Upper lobe of right lung (tissue), 1 donor: ENCODE data around the gene EIF3I. TPM values are rescaled to one million over a fixed set of nuclear protein-coding genes. Genes with fewer than 3 reads are reported as not detected.

Experiments used
- ATAC-seq: fragments of 200-7000 bp; cut with Tn5 transposase; one replicate; pipeline ENCODE4 v1.9.1; 2020; ENCODE audit warnings: mild to moderate bottlenecking, moderate library complexity
- DNase-seq: peaks from one replicate; pipeline ENCODE4 v3.0.0-alpha.2; 2020
- H3K27ac ChIP-seq: fragments of 200-600 bp; one replicate; pipeline ENCODE4 v1.8.0; 2022
- H3K27me3 ChIP-seq: fragments of 200-600 bp; one replicate; pipeline ENCODE4 v1.8.0; 2022; ENCODE audit warnings: mild to moderate bottlenecking
- H3K36me3 ChIP-seq: fragments of 200-600 bp; one replicate; pipeline ENCODE4 v1.8.0; 2022
- H3K4me1 ChIP-seq: fragments of 200-600 bp; one replicate; pipeline ENCODE4 v1.8.0; 2022
- H3K4me3 ChIP-seq: fragments of 200-600 bp; one replicate; pipeline ENCODE4 v1.8.0; 2022; ENCODE audit warnings: mild to moderate bottlenecking
- H3K9me3 ChIP-seq: fragments of 200-600 bp; one replicate; pipeline ENCODE4 v1.8.0; 2022
- intact Hi-C: fragments of 100-400 bp; cut with DNase I; formaldehyde crosslinking; loops from one replicate; pipeline ENCODE4 v1.11.0; 2022
- total RNA-seq: library from RNA; stranded (reverse); fragmentation: NEBNext Ultra II Directional; extraction: Animal tissue kit (Norgen Biotek cat#: 25700); gene quantifications from one replicate; pipeline ENCODE4 v1.2.1, GENCODE V29; 2021
- TF ChIP-seq, protein P1 (sequence below): fragments of 200-600 bp; IDR thresholded peaks from one replicate; pipeline ENCODE4 v1.8.0; 2022; ENCODE audit warnings: antibody characterized with exemption
- donor health status: DM: no; HTN: yes; CAD: no; lungs with severe emphysema.

EIF3I gene
- total RNA-seq, 1 donor from 2014 or later, result 116 TPM

DNA sequence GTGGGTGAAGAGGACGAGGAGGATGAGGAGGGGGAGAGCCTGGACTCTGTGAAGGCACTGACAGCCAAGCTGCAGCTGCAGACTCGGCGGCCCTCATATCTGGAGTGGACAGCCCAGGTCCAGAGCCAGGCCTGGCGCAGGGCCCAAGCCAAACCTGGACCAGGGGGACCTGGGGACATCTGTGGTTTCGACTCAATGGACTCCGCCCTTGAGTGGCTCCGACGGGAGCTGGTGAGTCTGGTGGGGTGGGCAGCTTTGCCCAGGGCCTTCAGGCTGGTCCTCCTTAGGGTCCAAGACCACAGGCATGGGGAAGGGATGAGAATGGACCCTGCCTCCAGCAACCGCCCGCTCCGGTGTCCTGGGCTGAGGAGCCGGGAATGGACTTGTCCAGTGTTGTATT lies 25.2 kb downstream of the EIF3I start:
- H3K36me3 ChIP-seq, result no peaks in the 10 kb centered on the region
- H3K27me3 ChIP-seq, result no peaks in the 10 kb centered on the region
- H3K9me3 ChIP-seq, result no peaks in the 10 kb centered on the region
- peaks cover 48% of the 10 kb centered on the region for H3K4me1 ChIP-seq
- ATAC-seq (no peak), DNase-seq (no peak)
- peak overlapping the region; percentile 41 for H3K4me3 ChIP-seq
- peak overlapping the region; percentile 75 for H3K27ac ChIP-seq
- TF ChIP-seq, protein P1, sequence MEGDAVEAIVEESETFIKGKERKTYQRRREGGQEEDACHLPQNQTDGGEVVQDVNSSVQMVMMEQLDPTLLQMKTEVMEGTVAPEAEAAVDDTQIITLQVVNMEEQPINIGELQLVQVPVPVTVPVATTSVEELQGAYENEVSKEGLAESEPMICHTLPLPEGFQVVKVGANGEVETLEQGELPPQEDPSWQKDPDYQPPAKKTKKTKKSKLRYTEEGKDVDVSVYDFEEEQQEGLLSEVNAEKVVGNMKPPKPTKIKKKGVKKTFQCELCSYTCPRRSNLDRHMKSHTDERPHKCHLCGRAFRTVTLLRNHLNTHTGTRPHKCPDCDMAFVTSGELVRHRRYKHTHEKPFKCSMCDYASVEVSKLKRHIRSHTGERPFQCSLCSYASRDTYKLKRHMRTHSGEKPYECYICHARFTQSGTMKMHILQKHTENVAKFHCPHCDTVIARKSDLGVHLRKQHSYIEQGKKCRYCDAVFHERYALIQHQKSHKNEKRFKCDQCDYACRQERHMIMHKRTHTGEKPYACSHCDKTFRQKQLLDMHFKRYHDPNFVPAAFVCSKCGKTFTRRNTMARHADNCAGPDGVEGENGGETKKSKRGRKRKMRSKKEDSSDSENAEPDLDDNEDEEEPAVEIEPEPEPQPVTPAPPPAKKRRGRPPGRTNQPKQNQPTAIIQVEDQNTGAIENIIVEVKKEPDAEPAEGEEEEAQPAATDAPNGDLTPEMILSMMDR, result no peak
- intact Hi-C loops, result loop anchor here (10.0 kb wide), 1 partner anchor 47 kb away; the partner anchor contains the start of gene HDAC1

DNA sequence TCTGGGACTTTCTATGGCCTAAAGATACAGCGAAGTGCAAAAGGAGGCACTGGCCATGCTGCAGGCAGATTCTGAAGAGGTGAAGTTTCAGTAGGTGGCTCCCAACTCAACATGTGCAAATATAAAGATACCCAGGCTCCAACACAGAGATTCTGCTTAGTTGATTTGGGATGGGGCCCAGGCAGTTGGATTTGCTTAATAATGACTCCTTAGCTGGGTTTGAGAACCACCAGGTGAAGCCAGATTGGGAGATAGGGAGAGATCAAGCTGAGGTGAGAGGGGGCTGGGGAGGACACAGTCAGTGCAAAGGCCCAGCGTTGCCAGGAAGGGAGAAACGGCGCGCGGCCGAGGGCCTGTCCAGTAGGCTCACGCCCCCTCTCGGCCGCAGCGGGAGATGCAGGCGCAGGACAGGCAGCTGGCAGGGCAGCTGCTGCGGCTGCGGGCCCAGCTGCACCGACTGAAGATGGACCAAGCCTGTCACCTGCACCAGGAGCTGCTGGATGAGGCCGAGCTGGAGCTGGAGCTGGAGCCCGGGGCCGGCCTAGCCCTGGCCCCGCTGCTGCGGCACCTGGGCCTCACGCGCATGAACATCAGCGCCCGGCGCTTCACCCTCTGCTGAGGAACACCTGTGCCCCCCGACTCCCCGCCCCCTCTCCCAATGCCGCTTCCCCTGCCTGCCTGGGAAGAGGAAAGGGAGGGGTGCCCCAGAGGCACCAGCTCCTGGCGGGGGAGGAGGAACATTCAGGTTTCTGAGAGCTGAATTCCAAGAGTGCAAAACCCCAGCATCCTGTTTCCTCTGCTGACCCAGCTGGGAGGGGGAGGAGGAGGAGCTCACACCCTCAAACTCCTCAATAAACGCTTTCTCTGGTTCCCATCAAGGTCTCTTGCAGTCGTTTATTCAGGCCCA lies 26.0 kb downstream of the EIF3I start:
- peak overlapping the region; percentile 41 for H3K4me3 ChIP-seq
- TF ChIP-seq, protein P1, result peak; percentile 82
- intact Hi-C loops, result loop anchor here (10.0 kb wide), 1 partner anchor 47 kb away; the partner anchor contains the start of gene HDAC1
- peaks cover 45% of the 10 kb centered on the region for H3K4me1 ChIP-seq
- H3K27ac ChIP-seq, result peak overlapping the region; percentile 75
- H3K36me3 ChIP-seq, result no peaks in the 10 kb centered on the region
- no peaks in the 10 kb centered on the region for H3K27me3 ChIP-seq
- H3K9me3 ChIP-seq, result no peaks in the 10 kb centered on the region
- ATAC-seq, result peak; percentile 91
- DNase-seq, result peak; percentile 92

DNA sequence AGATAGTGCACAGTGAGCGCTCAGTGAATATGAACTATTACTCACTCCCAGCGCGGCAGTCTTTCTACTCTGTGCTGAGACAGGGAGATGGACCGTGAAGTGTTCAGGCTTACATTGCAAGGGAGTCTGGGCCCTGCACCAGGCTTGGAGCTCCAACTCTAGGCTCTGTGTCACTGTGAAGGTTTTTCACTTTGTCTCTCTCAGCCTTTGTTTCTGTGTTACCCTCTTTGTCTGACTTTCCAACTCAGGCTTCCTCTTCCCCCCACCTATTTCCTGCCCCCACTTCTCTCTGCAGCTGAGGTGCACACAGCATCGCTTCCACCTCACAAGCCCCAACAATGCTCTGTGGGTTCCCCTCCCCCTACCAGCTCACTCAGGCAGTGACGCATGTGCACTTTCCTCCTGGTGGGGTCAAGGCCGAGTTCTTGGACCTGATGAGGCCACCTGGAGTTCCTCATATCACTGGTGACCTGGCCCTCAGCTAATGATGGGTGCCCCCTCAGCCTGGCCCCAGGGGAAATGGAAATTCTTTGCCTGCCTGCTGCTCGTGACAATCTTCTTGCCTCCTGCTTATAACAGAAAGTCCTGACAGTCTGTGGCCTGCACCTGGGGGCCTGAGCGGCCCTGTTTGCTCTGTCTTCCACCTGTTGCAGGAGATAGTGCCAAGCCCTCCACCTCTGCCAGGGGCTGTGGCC lies 27.8 kb downstream of the EIF3I start:
- peak; percentile 41 for ATAC-seq
- no peaks in the 10 kb centered on the region for H3K9me3 ChIP-seq
- intact Hi-C loops, result loop anchor here (10.0 kb wide), 1 partner anchor 45 kb away; the partner anchor contains the start of gene HDAC1
- TF ChIP-seq, protein P1, result no peak
- H3K27ac ChIP-seq, result peak overlapping the region; percentile 75
- DNase-seq, result no peak
- H3K36me3 ChIP-seq, result no peaks in the 10 kb centered on the region
- no peaks in the 10 kb centered on the region for H3K27me3 ChIP-seq
- H3K4me3 ChIP-seq, result no peak overlapping the region
- H3K4me1 ChIP-seq, result peaks cover 45% of the 10 kb centered on the region

DNA sequence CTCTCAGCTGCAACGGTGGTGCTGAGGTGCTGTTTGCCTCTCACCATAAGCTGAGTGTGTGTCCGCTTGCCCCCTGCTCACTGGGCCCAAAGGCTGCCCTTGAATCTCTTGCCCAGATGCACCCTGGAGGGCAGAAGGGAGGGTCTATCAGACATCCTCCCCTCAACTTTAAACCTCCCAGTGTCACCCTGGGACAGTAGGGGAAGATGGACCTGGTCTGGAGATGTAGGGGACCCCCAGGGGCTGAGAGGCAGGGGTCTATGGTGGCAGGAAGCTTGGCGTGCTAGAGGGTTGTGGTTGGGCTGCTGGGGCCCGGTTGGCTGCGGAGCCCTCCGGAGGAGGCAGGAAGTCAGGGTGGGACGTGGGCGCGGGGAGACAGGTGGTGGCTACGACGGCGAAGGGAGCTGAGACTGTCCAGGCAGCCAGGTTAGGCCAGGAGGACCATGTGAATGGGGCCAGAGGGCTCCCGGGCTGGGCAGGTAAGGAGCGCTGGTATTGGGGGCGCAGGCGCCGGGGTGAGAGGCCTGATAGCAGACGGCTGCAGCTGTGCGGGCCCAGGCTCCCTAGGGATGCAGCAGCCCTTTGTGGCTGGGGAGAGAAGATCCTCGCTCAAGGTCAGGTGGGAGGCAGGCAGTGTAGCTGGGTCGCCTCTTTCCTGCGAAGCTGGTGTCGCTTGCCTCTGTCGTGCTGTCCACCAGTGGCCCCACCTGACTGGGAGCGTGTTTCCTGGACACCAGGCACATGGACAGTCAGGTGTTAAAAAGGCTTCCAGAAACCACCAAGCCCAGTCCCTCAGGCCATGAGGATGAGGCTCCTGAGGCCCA lies 28.9 kb downstream of the EIF3I start, which contains the start of gene LCK:
Gene LCK, plus strand, starts transcription at position 373 of the 824 bp plus-strand sequence. CDS start 23,065 bp downstream, outside the sequence.
- peak within 1 kb of the TSS; percentile 40 for H3K4me3 ChIP-seq

More for the DNA sequence above, 28.9 kb downstream of the EIF3I start, which contains the start of gene LCK:
- TF ChIP-seq, protein P1, result no peak
- ATAC-seq (no peak), DNase-seq (no peak)
- intact Hi-C loops, result no loop called here
- H3K9me3 ChIP-seq, result no peaks in the 10 kb centered on the region
- H3K4me1 ChIP-seq, result peaks cover 37% of the 10 kb centered on the region
- no peaks in the 10 kb centered on the region for H3K36me3 ChIP-seq
- H3K27me3 ChIP-seq, result no peaks in the 10 kb centered on the region
- peak within 1 kb of the TSS; percentile 75 for H3K27ac ChIP-seq
